ENCODE measurements around the gene ARFGAP2.
A peak's percentile ranks its signal among the peaks of the same experiment; 100 is the strongest.

ARFGAP2 gene

DNA sequence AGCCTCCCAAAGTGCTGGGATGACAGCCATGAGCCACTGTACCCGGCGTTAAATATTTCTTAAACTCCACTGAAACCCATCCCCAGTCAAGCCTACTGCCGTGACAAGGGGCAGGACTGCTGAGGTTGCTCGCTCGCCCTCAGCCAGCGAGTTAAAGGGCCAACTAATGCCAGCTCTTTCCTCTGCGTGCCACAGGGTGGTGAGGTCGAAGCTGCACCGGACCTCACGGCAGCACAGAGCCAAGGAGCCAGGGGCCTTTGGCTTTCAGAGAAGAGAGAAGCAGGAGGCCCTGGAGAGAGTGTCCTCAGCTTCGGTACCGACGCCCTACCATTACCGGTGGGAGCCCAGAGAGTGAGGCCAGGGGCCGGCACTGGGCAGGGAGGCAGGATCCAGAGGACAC lies 12.8 kb downstream of the ARFGAP2 start:
- Histone ChIP-seq H3K4me2 (ENCODE audit: insufficient read depth, low read length) (no peak overlapping the region), H2AFZ (ENCODE audit: low read depth, low read length) (no peak overlapping the region), H3K36me3 (ENCODE audit: insufficient read depth, low read length) (peaks cover 86% of the 10 kb centered on the region), H3K27ac (ENCODE audit: low read length) (no peak overlapping the region), H3K4me3 (ENCODE audit: low read depth in 1 of 2, low read length in 2 of 2) (no peak overlapping the region), H3K79me2 (ENCODE audit: insufficient read depth, low read length) (peaks cover 10% of the 10 kb centered on the region), H3K27me3 (ENCODE audit: insufficient read depth, low read length, poor library complexity) (no peaks in the 10 kb centered on the region), H3K4me1 (ENCODE audit: insufficient read depth, low read length) (no peaks in the 10 kb centered on the region), H3K9ac (ENCODE audit: low read depth, low read length) (no peak overlapping the region), H4K20me1 (ENCODE audit: insufficient read depth, low read length) (peaks cover 38% of the 10 kb centered on the region), H3K9me3 (ENCODE audit: insufficient read depth, low read length, severe bottlenecking) (no peaks in the 10 kb centered on the region)
- TF ChIP-seq, protein P1, sequence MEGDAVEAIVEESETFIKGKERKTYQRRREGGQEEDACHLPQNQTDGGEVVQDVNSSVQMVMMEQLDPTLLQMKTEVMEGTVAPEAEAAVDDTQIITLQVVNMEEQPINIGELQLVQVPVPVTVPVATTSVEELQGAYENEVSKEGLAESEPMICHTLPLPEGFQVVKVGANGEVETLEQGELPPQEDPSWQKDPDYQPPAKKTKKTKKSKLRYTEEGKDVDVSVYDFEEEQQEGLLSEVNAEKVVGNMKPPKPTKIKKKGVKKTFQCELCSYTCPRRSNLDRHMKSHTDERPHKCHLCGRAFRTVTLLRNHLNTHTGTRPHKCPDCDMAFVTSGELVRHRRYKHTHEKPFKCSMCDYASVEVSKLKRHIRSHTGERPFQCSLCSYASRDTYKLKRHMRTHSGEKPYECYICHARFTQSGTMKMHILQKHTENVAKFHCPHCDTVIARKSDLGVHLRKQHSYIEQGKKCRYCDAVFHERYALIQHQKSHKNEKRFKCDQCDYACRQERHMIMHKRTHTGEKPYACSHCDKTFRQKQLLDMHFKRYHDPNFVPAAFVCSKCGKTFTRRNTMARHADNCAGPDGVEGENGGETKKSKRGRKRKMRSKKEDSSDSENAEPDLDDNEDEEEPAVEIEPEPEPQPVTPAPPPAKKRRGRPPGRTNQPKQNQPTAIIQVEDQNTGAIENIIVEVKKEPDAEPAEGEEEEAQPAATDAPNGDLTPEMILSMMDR (IDR thresholded peaks at IDR 0.05; ENCODE audit: borderline replicate concordance, extremely low read depth, low read length, poor library complexity, severe bottlenecking), result no peak
- no peak for TF ChIP-seq EZH2 (IDR thresholded peaks at IDR 0.05; ENCODE audit: borderline replicate concordance, low read depth, low read length, severe bottlenecking)
- DNase-seq (no peak), ATAC-seq (ENCODE audit: insufficient read depth, low read depth) (no peak)

DNA sequence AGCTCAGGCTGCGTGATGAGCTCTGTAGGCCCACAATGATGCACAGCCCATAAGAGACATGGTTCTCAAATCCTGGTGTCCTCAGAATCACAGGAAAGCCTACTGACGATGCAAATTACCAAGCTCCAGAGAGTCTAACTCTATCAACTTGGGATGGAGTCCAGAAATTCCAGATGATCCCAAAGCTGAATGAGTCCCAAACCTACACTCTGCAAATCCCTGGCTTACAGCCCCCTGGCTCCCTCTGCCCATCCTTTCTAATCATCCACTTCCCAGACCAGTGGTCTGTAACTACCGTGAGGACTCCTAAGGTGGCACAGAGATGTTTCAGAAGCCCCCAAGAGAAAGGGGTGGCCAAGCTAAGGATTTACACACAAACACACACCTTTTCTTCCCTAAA lies 13.5 kb downstream of the ARFGAP2 start:
- Histone ChIP-seq H3K9me3 (ENCODE audit: insufficient read depth, low read length, severe bottlenecking) (no peaks in the 10 kb centered on the region), H3K79me2 (ENCODE audit: insufficient read depth, low read length) (peaks cover 4% of the 10 kb centered on the region; the same call in 1 of the 2 replicates), H3K4me2 (ENCODE audit: insufficient read depth, low read length) (no peak overlapping the region), H3K36me3 (ENCODE audit: insufficient read depth, low read length) (peaks cover 82% of the 10 kb centered on the region), H3K27me3 (ENCODE audit: insufficient read depth, low read length, poor library complexity) (no peaks in the 10 kb centered on the region), H3K4me3 (ENCODE audit: low read depth in 1 of 2, low read length in 2 of 2) (no peak overlapping the region), H2AFZ (ENCODE audit: low read depth, low read length) (no peak overlapping the region), H4K20me1 (ENCODE audit: insufficient read depth, low read length) (peaks cover 35% of the 10 kb centered on the region), H3K27ac (ENCODE audit: low read length) (no peak overlapping the region), H3K9ac (ENCODE audit: low read depth, low read length) (no peak overlapping the region), H3K4me1 (ENCODE audit: insufficient read depth, low read length) (no peaks in the 10 kb centered on the region)
- DNase-seq (no peak), ATAC-seq (ENCODE audit: insufficient read depth, low read depth) (no peak)
- TF ChIP-seq, protein P1 (IDR thresholded peaks at IDR 0.05; ENCODE audit: borderline replicate concordance, extremely low read depth, low read length, poor library complexity, severe bottlenecking), result no peak
- no peak for TF ChIP-seq EZH2 (IDR thresholded peaks at IDR 0.05; ENCODE audit: borderline replicate concordance, low read depth, low read length, severe bottlenecking)

DNA sequence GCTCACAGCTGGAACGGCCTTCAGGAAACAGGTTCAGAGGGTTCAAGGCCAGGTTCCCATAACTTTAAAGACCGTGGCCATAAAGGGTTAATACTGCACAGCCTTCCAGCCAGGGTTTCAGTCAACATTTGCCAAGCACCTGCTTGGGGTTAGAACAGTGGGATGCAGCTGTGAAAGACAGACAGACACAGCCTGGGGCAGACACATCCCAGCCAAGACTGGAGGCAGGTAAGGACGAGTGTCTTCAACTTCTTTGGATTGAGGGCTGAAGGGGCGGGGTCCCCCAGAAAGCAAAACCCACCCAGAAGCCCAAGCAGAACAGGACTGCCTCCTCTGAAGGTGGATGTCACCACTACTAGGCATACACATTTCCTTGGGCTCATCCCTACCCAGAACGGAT lies 14.3 kb downstream of the ARFGAP2 start:
- H3K9ac ChIP-seq (ENCODE audit: low read depth, low read length), result no peak overlapping the region
- peaks cover 31% of the 10 kb centered on the region for H4K20me1 ChIP-seq (ENCODE audit: insufficient read depth, low read length)
- H3K79me2 ChIP-seq (ENCODE audit: insufficient read depth, low read length), result no peaks in the 10 kb centered on the region; the same call in 1 of the 2 replicates
- TF ChIP-seq, protein P1 (IDR thresholded peaks at IDR 0.05; ENCODE audit: borderline replicate concordance, extremely low read depth, low read length, poor library complexity, severe bottlenecking), result no peak
- TF ChIP-seq EZH2 (IDR thresholded peaks at IDR 0.05; ENCODE audit: borderline replicate concordance, low read depth, low read length, severe bottlenecking), result no peak
- H3K27me3 ChIP-seq (ENCODE audit: insufficient read depth, low read length, poor library complexity), result no peaks in the 10 kb centered on the region
- no peaks in the 10 kb centered on the region for H3K9me3 ChIP-seq (ENCODE audit: insufficient read depth, low read length, severe bottlenecking)
- no peak overlapping the region for H3K4me2 ChIP-seq (ENCODE audit: insufficient read depth, low read length)
- H3K4me1 ChIP-seq (ENCODE audit: insufficient read depth, low read length), result no peaks in the 10 kb centered on the region
- no peak overlapping the region for H2AFZ ChIP-seq (ENCODE audit: low read depth, low read length)
- no peak overlapping the region for H3K4me3 ChIP-seq (ENCODE audit: low read depth in 1 of 2, low read length in 2 of 2)
- H3K36me3 ChIP-seq (ENCODE audit: insufficient read depth, low read length), result peaks cover 81% of the 10 kb centered on the region
- ATAC-seq (ENCODE audit: insufficient read depth, low read depth) (no peak), DNase-seq (no peak)
- H3K27ac ChIP-seq (ENCODE audit: low read length), result no peak overlapping the region

DNA sequence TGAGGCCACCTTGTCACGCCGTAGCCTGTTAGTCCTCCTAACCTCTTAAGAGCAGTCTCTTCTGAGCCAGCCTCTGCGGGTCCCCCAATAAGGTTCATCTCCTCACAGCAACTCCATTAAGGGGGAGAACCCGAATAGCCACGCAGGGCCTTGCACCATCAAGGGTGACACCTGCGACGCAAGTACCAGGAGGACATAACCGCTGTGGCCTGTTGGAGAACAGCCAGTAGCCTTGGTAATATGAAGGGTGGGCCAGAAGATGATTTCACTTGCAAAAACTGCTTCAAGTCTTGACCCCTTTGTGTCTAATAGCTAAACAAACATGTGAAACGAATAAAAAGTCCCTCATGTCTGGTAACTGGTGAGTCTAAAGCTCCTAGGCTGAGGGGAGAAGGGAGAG lies 14.8 kb downstream of the ARFGAP2 start:
- no peak overlapping the region for H2AFZ ChIP-seq (ENCODE audit: low read depth, low read length)
- peaks cover 28% of the 10 kb centered on the region for H4K20me1 ChIP-seq (ENCODE audit: insufficient read depth, low read length)
- H3K36me3 ChIP-seq (ENCODE audit: insufficient read depth, low read length), result peaks cover 81% of the 10 kb centered on the region
- H3K9me3 ChIP-seq (ENCODE audit: insufficient read depth, low read length, severe bottlenecking), result no peaks in the 10 kb centered on the region
- no peak overlapping the region for H3K9ac ChIP-seq (ENCODE audit: low read depth, low read length)
- H3K27me3 ChIP-seq (ENCODE audit: insufficient read depth, low read length, poor library complexity), result no peaks in the 10 kb centered on the region
- no peaks in the 10 kb centered on the region; the same call in 1 of the 2 replicates for H3K79me2 ChIP-seq (ENCODE audit: insufficient read depth, low read length)
- TF ChIP-seq, protein P1 (IDR thresholded peaks at IDR 0.05; ENCODE audit: borderline replicate concordance, extremely low read depth, low read length, poor library complexity, severe bottlenecking), result no peak
- TF ChIP-seq EZH2 (IDR thresholded peaks at IDR 0.05; ENCODE audit: borderline replicate concordance, low read depth, low read length, severe bottlenecking), result no peak
- H3K4me3 ChIP-seq (ENCODE audit: low read depth in 1 of 2, low read length in 2 of 2), result no peak overlapping the region
- H3K4me1 ChIP-seq (ENCODE audit: insufficient read depth, low read length), result no peaks in the 10 kb centered on the region
- H3K27ac ChIP-seq (ENCODE audit: low read length), result no peak overlapping the region
- DNase-seq, result no peak
- no peak overlapping the region for H3K4me2 ChIP-seq (ENCODE audit: insufficient read depth, low read length)
- ATAC-seq (ENCODE audit: insufficient read depth, low read depth), result peak; percentile 8; the same call in 1 of the 3 replicates

Measured in DND-41 (cell line).